ENCODE data around the gene SHC3. TPM values are rescaled to one million over a fixed set of nuclear protein-coding genes. Genes with fewer than 3 reads are reported as not detected.

Gene SHC3
- total RNA-seq, 1 donor from 2014 or later, result 1.1 TPM

Other genes starting within 250 kb of the SHC3 start
- 1.8 and 4.5 TPM in 2 replicates for gene S1PR3, start 187.3 kb downstream of the SHC3 start, total RNA-seq
- gene CKS2, start 132.4 kb upstream of the SHC3 start, total RNA-seq, result 69.7 and 208 TPM in 2 replicates
- gene SECISBP2, start 139.7 kb upstream of the SHC3 start, total RNA-seq, result 23.8 and 41.0 TPM in 2 replicates